Mammary epithelial cell (primary cell): Measurements from ENCODE around the gene SRGAP1.

Source experiments
- CTCF ChIP-seq, 2 donors: IDR thresholded peaks in 1 of 2; conservative IDR thresholded peaks in 1 of 2; 2 replicates each; pipeline ENCODE4 v1.5.1; 2011 to 2012; ENCODE audit warnings: inconsistent platforms in 2 of 2, low read length in 2 of 2, mild to moderate bottlenecking in 2 of 2, control low read depth in 1 of 2, low read depth in 1 of 2; ENCODE audit not compliant: insufficient read depth in 1 of 2; ENCODE audit errors: extremely low read depth in 1 of 2
- EZH2 ChIP-seq: IDR thresholded peaks from 2 replicates; pipeline ENCODE4 v1.6.1; 2012; ENCODE audit warnings: low read length, inconsistent platforms, borderline replicate concordance

DNA sequence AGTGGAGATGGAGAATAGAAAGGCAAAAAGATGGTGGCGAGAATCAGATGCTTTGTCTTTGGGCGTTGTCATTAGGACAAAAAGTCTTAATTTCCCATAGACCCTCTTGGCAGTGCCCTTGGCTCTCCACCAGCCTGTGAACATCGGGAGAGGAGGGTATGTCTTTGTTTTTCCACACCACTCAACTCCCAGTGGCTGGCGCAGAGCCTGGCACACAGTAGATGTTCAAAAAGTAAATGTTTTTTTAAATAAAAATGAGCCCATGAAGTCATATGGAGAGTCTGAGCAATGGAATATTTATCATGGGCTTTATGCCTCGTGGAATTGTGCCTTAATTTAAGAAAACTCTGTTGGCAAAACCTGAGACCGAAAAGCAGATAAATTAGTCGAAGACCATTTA is 90.4 kb downstream of the SRGAP1 start:
- no peak for TF ChIP-seq CTCF (conservative IDR thresholded peaks at IDR 0.05 in 1 of 2, IDR thresholded peaks at IDR 0.05 in 1 of 2; ENCODE audit: extremely low read depth in 1 of 2, insufficient read depth in 1 of 2, low read depth in 1 of 2, low read length in 2 of 2)
- TF ChIP-seq EZH2 = no peak
